Measurements from ENCODE around the gene SLC34A1.

The SLC34A1 gene

GRCh38 chr5:177433658-177434217 lies 49.5 kb downstream of the SLC34A1 start:
- Histone ChIP-seq H3K4me3 (ENCODE audit: low read length in 2 of 2) (no peak overlapping the region), H3K36me3 (replicated peaks in 1 of 2; ENCODE audit: control insufficient read depth in 2 of 2, insufficient read depth in 2 of 2, low read length in 2 of 2) (peaks cover 47 to 86% of the 10 kb centered on the region in 2 donors), H2AFZ (ENCODE audit: low read length) (no peak overlapping the region), H3K27ac (replicated peaks; ENCODE audit: low read length) (no peak overlapping the region), H2AK5ac (ENCODE audit: low read depth, low read length) (no peak overlapping the region), H4K91ac (ENCODE audit: low read depth, low read length, poor library complexity) (no peak overlapping the region), H2BK12ac (ENCODE audit: low read length) (no peak overlapping the region), H3K4ac (ENCODE audit: low read length) (no peak overlapping the region), H3K14ac (ENCODE audit: low read length) (peak overlapping the region; percentile 49), H3K9me3 (replicated peaks in 1 of 2; ENCODE audit: control insufficient read depth in 2 of 2, insufficient read depth in 1 of 2, low read depth in 1 of 2, low read length in 2 of 2) (no peaks in the 10 kb centered on the region), H3K9ac (ENCODE audit: low read depth, low read length, poor library complexity) (no peak overlapping the region), H3K18ac (ENCODE audit: low read length) (no peak overlapping the region), H3K79me1 (ENCODE audit: low read depth, low read length) (peaks cover 6% of the 10 kb centered on the region), H3K23ac (ENCODE audit: low read depth, low read length, poor library complexity) (no peak overlapping the region), H3K4me2 (ENCODE audit: insufficient read depth, low read length, poor library complexity, severe bottlenecking) (no peak overlapping the region), H2BK5ac (ENCODE audit: low read length) (peak overlapping the region; percentile 29), H4K8ac (ENCODE audit: low read depth, low read length) (no peak overlapping the region), H2BK120ac (ENCODE audit: low read depth, low read length) (no peak overlapping the region), H3K4me1 (ENCODE audit: control insufficient read depth in 2 of 2, insufficient read depth in 1 of 2, low read depth in 1 of 2, low read length in 2 of 2) (peaks cover 0 to 1% of the 10 kb centered on the region in 2 donors), H2BK15ac (ENCODE audit: low read length) (no peak overlapping the region), H3K27me3 (ENCODE audit: control insufficient read depth in 3 of 3, insufficient read depth in 3 of 3, low read depth in 1 of 3, low read length in 3 of 3) (no peaks in the 10 kb centered on the region)
- DNase-seq (ENCODE audit: low spot score): no peak
- no CpG with 5 or more reads among the region's 29 CpGs for WGBS, 2 donors (ENCODE audit: extremely low coverage in 2 of 2, insufficient read length in 2 of 2, insufficient replicate concordance in 1 of 2)

DNA sequence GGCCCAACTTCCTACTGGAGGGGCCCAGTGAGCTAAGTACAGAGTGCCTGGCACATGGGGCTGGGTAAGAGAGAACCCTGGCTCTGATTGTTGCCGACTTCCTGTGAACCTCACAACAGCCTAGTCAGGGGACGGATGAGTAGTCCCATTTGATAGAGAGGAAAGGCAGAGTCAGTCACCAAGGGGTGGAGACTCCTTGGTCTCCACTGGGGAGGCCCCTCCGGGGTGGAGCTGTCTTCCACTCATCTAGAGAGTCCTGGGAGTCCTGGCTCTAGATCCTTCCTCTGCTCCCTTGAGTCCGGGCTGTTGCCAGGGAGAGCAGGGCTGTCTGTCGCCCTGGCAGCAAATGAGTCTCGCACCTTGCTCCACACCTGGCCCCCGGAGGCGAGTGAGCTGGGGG lies 50.2 kb downstream of the SLC34A1 start:
- Histone ChIP-seq H3K4me1 (ENCODE audit: control insufficient read depth in 2 of 2, insufficient read depth in 1 of 2, low read depth in 1 of 2, low read length in 2 of 2) (peaks cover 0 to 1% of the 10 kb centered on the region in 2 donors), H4K8ac (ENCODE audit: low read depth, low read length) (no peak overlapping the region), H2AK5ac (ENCODE audit: low read depth, low read length) (no peak overlapping the region), H2AFZ (ENCODE audit: low read length) (no peak overlapping the region), H3K36me3 (replicated peaks in 1 of 2; ENCODE audit: control insufficient read depth in 2 of 2, insufficient read depth in 2 of 2, low read length in 2 of 2) (peaks cover 47 to 89% of the 10 kb centered on the region in 2 donors), H3K14ac (ENCODE audit: low read length) (no peak overlapping the region), H3K9ac (ENCODE audit: low read depth, low read length, poor library complexity) (no peak overlapping the region), H3K23ac (ENCODE audit: low read depth, low read length, poor library complexity) (no peak overlapping the region), H3K27ac (replicated peaks; ENCODE audit: low read length) (no peak overlapping the region), H3K27me3 (ENCODE audit: control insufficient read depth in 3 of 3, insufficient read depth in 3 of 3, low read depth in 1 of 3, low read length in 3 of 3) (no peaks in the 10 kb centered on the region), H2BK120ac (ENCODE audit: low read depth, low read length) (no peak overlapping the region), H3K79me1 (ENCODE audit: low read depth, low read length) (peaks cover 6% of the 10 kb centered on the region), H2BK15ac (ENCODE audit: low read length) (no peak overlapping the region), H4K91ac (ENCODE audit: low read depth, low read length, poor library complexity) (no peak overlapping the region), H3K4me2 (ENCODE audit: insufficient read depth, low read length, poor library complexity, severe bottlenecking) (no peak overlapping the region), H3K4me3 (ENCODE audit: low read length in 2 of 2) (no peak overlapping the region), H2BK5ac (ENCODE audit: low read length) (no peak overlapping the region), H3K9me3 (replicated peaks in 1 of 2; ENCODE audit: control insufficient read depth in 2 of 2, insufficient read depth in 1 of 2, low read depth in 1 of 2, low read length in 2 of 2) (no peaks in the 10 kb centered on the region), H2BK12ac (ENCODE audit: low read length) (no peak overlapping the region), H3K4ac (ENCODE audit: low read length) (no peak overlapping the region), H3K18ac (ENCODE audit: low read length) (no peak overlapping the region)
- no CpG with 5 or more reads among the region's 8 CpGs for WGBS, 2 donors (ENCODE audit: extremely low coverage in 2 of 2, insufficient read length in 2 of 2, insufficient replicate concordance in 1 of 2)
- DNase-seq (ENCODE audit: low spot score): no peak

DNA sequence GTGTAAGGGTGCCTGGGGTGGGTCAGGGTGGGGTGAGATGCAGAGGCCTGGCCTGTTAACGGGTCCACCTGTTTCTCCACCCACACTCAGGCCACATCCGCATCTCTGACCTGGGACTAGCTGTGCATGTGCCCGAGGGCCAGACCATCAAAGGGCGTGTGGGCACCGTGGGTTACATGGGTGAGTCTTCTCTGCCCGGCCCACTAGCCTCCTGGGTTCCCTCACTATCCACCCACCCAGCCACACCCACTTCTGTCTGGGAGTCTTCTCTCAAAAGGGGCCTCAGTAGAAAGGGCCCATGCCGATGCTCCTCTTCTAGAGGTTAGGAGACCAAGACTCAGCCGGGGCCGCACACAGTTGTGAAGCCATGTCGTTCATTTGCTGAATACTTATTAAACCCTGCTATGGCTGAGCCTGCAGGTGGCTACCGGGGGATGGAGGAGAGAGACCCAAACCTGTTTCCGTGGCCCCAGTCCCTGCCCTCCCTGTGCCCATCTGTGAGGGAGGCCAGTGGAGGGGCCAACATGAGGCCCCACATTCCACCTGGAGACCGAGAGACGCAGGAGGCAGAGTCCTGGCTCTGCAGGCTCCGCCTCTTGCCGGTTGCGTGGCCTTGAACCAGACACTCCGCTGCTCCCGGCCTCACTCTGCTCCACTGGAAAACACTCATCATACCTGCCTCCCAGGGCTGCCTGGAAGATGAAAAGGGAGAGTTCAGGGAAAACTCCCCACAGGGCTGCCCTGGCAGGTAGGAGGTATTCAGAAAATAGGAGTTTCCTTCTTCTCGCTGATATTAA lies 50.9 kb downstream of the SLC34A1 start:
- H2AK5ac ChIP-seq (ENCODE audit: low read depth, low read length): no peak overlapping the region
- H3K79me1 ChIP-seq (ENCODE audit: low read depth, low read length): peaks cover 4% of the 10 kb centered on the region
- H3K4me1 ChIP-seq (ENCODE audit: control insufficient read depth in 2 of 2, insufficient read depth in 1 of 2, low read depth in 1 of 2, low read length in 2 of 2): no peaks in the 10 kb centered on the region
- no CpG with 5 or more reads among the region's 20 CpGs for WGBS, 2 donors (ENCODE audit: extremely low coverage in 2 of 2, insufficient read length in 2 of 2, insufficient replicate concordance in 1 of 2)
- H2BK5ac ChIP-seq (ENCODE audit: low read length): no peak overlapping the region
- no peak overlapping the region for H3K18ac ChIP-seq (ENCODE audit: low read length)
- H3K9ac ChIP-seq (ENCODE audit: low read depth, low read length, poor library complexity): no peak overlapping the region
- no peak overlapping the region for H2BK15ac ChIP-seq (ENCODE audit: low read length)
- H3K14ac ChIP-seq (ENCODE audit: low read length): no peak overlapping the region
- no peak overlapping the region for H3K27ac ChIP-seq (replicated peaks; ENCODE audit: low read length)
- H4K91ac ChIP-seq (ENCODE audit: low read depth, low read length, poor library complexity): no peak overlapping the region
- H4K8ac ChIP-seq (ENCODE audit: low read depth, low read length): no peak overlapping the region
- H3K4ac ChIP-seq (ENCODE audit: low read length): no peak overlapping the region
- H3K4me3 ChIP-seq (ENCODE audit: low read length in 2 of 2): no peak overlapping the region
- H3K36me3 ChIP-seq (replicated peaks in 1 of 2; ENCODE audit: control insufficient read depth in 2 of 2, insufficient read depth in 2 of 2, low read length in 2 of 2): peaks cover 49 to 89% of the 10 kb centered on the region in 2 donors
- no peak overlapping the region for H3K23ac ChIP-seq (ENCODE audit: low read depth, low read length, poor library complexity)
- no peak overlapping the region for H2BK12ac ChIP-seq (ENCODE audit: low read length)
- H2AFZ ChIP-seq (ENCODE audit: low read length): no peak overlapping the region
- no peak overlapping the region for H3K4me2 ChIP-seq (ENCODE audit: insufficient read depth, low read length, poor library complexity, severe bottlenecking)
- no peak for DNase-seq (ENCODE audit: low spot score)
- H3K9me3 ChIP-seq (replicated peaks in 1 of 2; ENCODE audit: control insufficient read depth in 2 of 2, insufficient read depth in 1 of 2, low read depth in 1 of 2, low read length in 2 of 2): no peaks in the 10 kb centered on the region
- H2BK120ac ChIP-seq (ENCODE audit: low read depth, low read length): no peak overlapping the region
- H3K27me3 ChIP-seq (ENCODE audit: control insufficient read depth in 3 of 3, insufficient read depth in 3 of 3, low read depth in 1 of 3, low read length in 3 of 3): no peaks in the 10 kb centered on the region

- Histone ChIP-seq H2BK12ac (ENCODE audit: low read length) (no peak overlapping the region), H3K18ac (ENCODE audit: low read length) (no peak overlapping the region), H2AK5ac (ENCODE audit: low read depth, low read length) (no peak overlapping the region), H2BK120ac (ENCODE audit: low read depth, low read length) (no peak overlapping the region), H3K27me3 (ENCODE audit: control insufficient read depth in 3 of 3, insufficient read depth in 3 of 3, low read depth in 1 of 3, low read length in 3 of 3) (no peaks in the 10 kb centered on the region), H3K9ac (ENCODE audit: low read depth, low read length, poor library complexity) (peak overlapping the region; percentile 70), H3K36me3 (replicated peaks in 1 of 2; ENCODE audit: control insufficient read depth in 2 of 2, insufficient read depth in 2 of 2, low read length in 2 of 2) (peaks cover 50 to 88% of the 10 kb centered on the region in 2 donors), H3K27ac (replicated peaks; ENCODE audit: low read length) (no peak overlapping the region), H3K4me1 (ENCODE audit: control insufficient read depth in 2 of 2, insufficient read depth in 1 of 2, low read depth in 1 of 2, low read length in 2 of 2) (no peaks in the 10 kb centered on the region), H2BK15ac (ENCODE audit: low read length) (no peak overlapping the region), H2BK5ac (ENCODE audit: low read length) (no peak overlapping the region), H4K91ac (ENCODE audit: low read depth, low read length, poor library complexity) (no peak overlapping the region), H3K79me1 (ENCODE audit: low read depth, low read length) (peaks cover 4% of the 10 kb centered on the region), H3K23ac (ENCODE audit: low read depth, low read length, poor library complexity) (no peak overlapping the region), H3K14ac (ENCODE audit: low read length) (peak overlapping the region; percentile 82), H2AFZ (ENCODE audit: low read length) (no peak overlapping the region), H3K4me2 (ENCODE audit: insufficient read depth, low read length, poor library complexity, severe bottlenecking) (no peak overlapping the region), H3K4me3 (ENCODE audit: low read length in 2 of 2) (no peak overlapping the region), H3K9me3 (replicated peaks in 1 of 2; ENCODE audit: control insufficient read depth in 2 of 2, insufficient read depth in 1 of 2, low read depth in 1 of 2, low read length in 2 of 2) (no peaks in the 10 kb centered on the region), H3K4ac (ENCODE audit: low read length) (no peak overlapping the region), H4K8ac (ENCODE audit: low read depth, low read length) (no peak overlapping the region)
- no peak for DNase-seq (ENCODE audit: low spot score)
- WGBS, 2 donors (ENCODE audit: extremely low coverage in 2 of 2, insufficient read length in 2 of 2, insufficient replicate concordance in 1 of 2): no CpG with 5 or more reads among the region's 37 CpGs
Observed at GRCh38 chr5:177435847-177436536, 51.8 kb downstream of the SLC34A1 start.

Measured in neuronal stem cell (in vitro differentiated cells).